GM18526 (cell line): Measurements from ENCODE around the gene HTR1D.
A peak's percentile ranks its signal among the peaks of the same experiment; 100 is the strongest.

Experiments
- POLR2A ChIP-seq: IDR thresholded peaks from 3 replicates; pipeline ENCODE4 v1.6.1; 2011; ENCODE audit not compliant: insufficient read length; ENCODE audit errors: extremely low read depth

HTR1D gene

DNA sequence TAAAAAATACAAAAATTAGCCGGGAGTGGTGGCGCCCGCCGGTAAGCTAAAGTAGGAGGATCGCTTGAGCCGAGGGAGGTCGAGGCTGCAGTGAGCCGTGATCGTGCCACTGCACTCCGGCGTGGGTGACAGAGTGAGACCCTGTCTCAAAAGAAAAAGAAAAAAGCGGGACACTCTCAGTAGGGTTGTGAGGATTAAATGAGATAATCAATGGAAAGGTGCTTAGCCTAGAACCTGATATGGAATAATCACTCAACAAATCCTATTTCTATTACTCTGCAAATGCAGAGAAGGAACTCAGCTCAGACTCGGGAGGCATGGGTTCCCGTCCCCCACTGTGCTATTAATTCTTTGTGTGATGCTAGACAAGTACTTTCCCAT is 48.1 kb downstream of the HTR1D start:
- no peak for TF ChIP-seq POLR2A

DNA sequence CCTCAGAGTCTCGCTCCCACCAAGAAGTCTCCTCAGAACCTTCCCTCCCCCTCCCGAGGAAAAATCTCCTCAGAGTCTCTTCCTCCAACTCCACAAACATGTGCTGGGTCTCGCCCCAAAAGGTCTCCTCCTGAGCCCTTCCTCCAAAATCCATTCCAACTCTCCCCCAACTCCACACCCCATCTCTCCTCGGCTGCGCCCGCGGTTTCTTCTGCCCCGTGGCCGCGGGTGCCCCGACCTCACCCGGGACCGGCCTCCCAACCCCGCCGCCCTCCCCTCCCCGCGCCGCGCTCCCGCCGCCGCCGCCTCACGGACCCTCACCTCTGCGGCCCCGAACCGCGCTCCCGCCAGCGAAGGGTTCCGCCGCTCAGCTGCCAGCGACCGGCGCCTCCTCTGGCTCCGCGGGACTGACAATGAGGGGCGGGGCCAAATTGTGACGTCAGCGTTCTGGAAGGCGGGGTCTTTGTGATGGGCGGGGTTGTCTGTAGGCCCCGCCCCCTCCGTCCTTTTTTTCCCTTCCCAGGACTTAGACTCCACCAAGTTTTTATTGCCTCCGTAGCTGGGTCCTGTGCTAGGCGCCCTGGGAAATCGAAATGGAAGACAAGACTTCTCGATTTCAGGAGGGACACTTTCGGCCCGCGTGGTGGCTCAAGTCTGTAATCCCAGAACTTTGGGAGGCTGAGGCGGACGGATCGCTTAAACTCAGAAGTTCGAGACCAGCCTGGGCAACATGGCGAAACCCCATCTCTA is 48.7 kb downstream of the HTR1D start, which contains the start of gene LUZP1:
Gene LUZP1 (minus strand): TSS at position 412 of the 750 bp plus-strand sequence.
- TF ChIP-seq POLR2A, result peak; percentile 91

DNA sequence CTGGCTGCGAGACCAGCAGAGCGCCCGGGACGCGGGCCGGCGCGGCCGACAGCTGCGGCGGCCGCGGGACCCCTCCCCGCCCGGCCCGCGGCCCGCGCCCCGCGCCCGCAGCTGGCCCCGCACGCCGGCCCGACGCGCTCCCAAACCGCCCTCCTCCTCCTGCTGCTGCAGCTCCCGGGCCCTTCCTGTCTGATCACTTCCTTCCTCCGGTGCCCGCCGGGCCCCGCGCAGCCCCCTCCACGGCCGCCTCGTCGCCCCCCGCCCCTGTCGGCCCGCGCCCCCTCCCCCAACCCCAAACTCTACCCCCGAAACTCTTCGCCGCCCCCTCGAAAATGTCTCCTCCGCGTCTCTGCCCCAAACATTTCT is 49.2 kb downstream of the HTR1D start:
- TF ChIP-seq POLR2A, result no peak

DNA sequence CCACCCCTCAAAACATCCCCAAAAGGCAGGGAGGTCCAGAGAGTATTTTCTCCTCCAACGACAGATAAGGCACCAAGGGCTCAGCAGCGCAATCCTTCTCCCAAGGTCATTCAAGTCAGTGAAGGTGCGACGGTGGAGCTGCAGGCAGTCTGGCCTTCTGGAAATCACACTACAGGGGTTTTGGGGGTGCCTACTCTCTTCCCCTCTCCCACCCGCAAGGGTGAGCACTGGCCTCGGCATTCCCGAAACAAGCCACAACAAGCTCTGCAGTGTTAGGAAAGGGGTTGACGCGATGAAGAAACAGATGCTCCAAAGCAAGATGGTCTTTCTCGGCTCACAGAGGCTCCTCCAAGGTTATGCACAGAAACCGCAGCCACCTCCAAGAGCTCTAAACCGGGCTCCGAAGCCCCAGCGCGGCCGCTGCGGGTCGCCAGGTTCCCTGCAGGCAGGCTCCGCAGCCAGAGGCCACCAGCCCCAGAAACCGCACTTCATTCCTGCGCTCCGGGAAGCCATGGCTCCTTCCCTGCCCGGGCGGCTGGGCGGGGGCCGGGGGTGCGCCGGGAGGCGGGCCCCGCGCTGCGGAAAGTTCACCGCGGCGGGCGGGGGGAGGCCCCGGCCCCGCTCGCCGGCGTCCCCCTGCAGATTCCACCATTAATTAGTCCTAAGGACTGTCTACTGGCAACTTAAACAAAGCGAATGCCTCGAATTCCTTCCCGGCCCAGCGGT is 49.8 kb downstream of the HTR1D start:
- TF ChIP-seq POLR2A, result no peak

DNA sequence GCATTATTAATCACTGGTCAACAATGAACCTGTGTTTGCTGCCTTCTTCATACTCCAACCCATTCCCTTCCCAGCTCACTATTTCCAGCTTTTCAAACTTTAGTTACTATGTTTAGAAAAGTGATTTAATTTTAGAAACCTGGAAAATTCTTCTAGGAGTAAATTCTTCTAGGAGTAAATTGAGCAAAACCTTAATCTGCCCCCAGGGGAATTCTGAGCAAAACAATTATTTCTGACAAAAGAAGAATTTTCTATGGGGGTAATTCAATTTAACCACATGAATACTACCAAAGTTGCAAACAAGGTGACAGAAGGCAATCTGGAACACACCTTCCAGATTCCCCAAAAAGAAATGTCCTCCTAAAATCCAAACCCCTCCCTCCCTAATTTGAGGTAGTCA is 50.4 kb downstream of the HTR1D start:
- TF ChIP-seq POLR2A, result no peak

DNA sequence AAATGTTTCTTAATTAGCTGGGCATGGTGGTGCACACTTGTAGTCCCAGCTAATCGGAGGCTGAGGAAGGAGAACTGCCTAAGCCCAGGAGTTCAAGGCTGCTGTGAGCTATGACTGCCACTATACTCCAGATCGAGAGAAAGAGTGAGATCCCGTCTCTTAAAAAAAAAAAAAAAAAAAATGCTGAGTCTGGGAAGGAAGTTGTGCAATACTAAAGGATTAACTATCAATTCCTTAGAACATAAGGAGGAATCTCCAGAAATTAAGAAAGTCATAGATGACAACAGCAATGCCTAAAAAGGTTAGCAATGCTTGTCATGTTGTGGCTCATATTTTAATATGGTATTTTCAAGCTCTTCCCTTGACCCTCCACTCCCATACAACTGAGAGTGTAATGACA is 53.9 kb downstream of the HTR1D start:
- no peak for TF ChIP-seq POLR2A

DNA sequence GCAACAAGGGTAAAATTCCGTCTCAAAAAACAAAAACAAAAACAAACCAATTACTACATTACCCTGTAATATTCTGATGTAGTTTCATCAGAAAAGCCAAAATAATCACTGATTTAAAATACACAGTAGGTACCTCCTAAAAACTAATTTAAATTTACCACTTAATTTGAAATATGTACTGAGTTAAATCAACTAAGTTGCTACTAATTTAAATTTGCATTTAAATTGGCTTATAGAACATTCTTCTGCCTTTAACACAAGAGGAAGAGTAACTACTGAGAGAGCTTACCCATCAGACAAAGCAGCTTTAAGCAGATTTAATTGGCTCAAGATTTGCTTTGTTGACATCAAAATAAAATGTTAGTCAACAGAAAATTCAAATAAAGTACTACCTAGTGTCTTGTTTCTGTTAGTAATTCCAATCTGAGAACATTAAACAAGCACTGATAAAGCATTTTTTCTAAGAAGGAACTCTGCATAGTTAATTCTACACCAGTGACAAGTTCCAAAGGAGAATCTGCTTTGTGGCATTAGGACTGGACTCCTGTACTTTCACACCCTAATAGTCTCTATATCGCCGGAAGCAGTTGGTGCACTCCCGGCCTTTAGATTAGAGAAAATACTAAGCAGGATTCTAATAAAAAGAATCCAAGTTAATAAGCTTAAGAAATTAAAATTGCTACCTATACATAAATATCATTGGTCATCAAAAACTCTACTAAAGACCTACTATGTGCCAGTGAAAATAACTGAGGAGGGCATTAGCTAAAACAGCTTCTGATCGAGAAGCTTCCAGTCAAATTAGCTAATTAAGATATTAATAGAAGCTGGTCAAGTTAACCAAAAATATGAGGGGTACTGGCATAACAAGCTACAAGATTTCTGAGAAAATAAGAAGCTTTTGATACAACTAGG is 57.1 kb downstream of the HTR1D start:
- TF ChIP-seq POLR2A, result no peak

DNA sequence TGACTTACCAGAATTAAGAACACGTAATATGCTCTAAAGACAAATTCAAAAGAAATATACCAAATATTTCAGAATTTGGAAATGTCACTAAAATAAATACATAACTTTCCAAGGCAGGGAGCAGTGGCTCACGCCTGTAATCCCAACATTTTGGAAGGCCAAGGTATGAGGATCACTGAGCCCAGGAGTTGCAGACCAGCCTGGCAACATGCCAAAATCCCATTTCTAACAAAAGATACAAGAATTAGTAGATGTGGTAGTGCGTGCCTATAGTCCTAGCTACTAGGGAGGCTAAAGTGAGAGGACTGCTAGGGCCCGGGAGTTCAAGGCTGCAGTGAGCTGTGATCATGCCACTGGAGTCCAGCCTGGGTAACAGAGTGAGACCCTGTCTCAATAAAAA is 60.4 kb downstream of the HTR1D start:
- TF ChIP-seq POLR2A, result no peak

DNA sequence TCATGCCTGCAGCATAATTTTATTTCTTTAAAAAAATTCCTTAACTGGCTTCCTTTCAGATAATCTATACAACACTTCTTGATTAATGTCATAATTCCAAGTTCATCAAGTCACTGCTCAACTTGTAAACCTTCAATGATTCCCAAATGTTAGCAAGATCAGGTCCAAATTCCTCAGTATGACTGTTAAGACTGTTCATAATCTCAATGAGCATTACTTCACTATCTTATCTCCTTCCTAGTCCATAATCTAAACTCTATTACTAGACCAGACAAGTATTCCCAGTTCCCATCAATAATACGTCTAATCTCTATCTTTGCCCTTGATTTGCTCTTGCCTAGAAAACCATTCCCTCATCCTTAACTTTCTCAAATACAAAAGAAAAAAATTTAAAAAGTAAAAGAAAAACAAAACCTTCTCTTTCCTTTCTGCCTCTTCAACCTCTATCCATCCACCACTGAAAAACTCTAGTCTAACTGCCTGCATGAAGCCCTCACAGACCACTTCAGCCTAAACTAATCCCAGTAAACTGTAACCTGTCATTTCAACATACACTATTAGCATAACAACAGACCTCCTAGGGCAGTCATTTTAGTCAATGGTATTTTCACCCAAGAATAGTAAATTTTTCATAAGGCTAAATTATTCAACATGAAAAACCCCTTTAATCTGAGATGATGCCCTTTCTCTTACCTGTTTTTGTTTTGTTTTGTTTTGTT is 64.2 kb downstream of the HTR1D start:
- no peak for TF ChIP-seq POLR2A

DNA sequence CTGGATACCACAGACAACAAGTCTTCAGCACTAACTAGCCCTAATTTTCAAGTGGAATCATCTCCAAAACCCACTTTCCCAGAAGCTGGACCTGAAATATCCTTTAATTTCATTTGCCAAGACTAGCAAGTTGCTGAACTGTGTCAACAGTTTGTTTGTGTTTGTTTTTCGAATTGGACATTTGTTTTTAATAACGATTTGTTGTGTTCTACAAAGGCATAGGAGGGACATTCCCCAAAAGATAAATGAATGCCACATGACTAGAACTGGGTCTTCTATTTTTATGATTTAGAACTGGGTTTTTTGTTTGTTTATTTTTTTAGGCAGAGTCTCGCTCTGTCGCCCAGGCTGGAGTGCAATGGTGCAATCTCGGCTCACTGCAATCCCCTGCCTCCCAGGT is 66.6 kb downstream of the HTR1D start:
- no peak for TF ChIP-seq POLR2A

DNA sequence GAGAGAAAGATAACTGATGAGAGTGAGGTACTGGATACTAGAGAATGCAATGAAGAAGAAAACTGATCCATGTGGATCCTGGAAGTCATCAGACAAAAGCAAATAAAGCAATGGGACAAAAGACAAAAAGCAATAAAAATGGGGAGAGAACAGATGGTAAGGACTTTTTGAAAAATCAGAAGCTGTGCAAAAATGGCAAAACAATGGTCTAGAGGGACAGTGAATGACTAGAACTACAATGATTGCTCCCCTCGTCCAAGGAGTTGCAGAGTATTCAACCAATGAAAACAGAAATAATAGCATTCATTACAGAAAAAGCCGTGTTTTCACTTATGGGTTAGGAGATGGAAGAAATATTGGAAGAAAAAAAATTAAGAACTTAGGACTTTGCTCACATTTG is 67.2 kb downstream of the HTR1D start:
- TF ChIP-seq POLR2A, result no peak

DNA sequence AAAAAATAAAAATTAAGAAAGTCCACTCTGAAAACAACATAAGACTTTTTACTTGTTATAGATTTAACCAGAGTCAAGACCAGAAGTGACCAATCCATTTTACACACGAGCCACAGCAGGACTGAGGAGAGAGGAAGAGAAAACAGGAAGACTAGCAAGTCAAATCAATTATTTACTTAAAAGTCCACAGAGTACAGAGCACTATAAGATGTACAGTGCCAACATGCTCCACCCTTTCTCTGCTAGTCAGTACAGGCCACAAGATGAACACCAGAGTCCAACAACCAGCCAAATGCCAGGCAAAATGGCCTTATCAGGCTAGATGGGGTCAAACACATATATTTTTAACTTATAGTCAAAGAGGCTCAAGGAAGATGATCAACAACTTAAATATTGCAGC is 68.2 kb downstream of the HTR1D start:
- TF ChIP-seq POLR2A, result no peak

DNA sequence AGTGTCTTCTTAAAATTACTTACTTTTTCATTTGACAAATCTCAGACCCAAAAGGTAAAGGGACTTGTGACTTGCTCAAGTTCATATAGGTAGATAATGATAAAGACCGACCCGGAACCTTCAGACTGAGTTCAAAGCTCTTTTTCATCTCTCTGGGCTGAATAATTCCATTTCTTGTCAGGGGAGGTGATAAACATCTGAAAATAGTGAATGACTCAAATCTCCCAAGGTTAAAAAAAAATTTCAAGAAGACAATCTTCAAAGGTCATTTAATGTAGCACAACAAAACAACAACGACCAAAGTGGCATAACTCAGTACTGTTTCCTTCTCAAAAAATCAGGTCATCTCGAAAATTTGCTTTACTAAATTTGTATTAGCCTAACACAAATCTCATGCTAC is 69.2 kb downstream of the HTR1D start:
- no peak for TF ChIP-seq POLR2A
